Thymus (tissue), 14 donors: ENCODE measurements around the gene TRPV6. TPM values are rescaled to one million over a fixed set of nuclear protein-coding genes. Genes with fewer than 3 reads are reported as not detected.

Experiments
- DNase-seq, 9 donors: peaks; one replicate each; pipeline ENCODE4 v3.0.0-alpha.2; 2013; ENCODE audit warnings: low spot score in 9 of 9, low read depth in 6 of 9, missing footprints in 1 of 9
- H3K27ac ChIP-seq, 2 donors: one replicate each; pipeline ENCODE4 v1.5.1; 2013; ENCODE audit warnings: control low read depth in 1 of 2, low read depth in 1 of 2, low read length in 1 of 2, mild to moderate bottlenecking in 1 of 2, moderate library complexity in 1 of 2
- H3K27me3 ChIP-seq, 2 donors: one replicate each; pipeline ENCODE4 v1.5.1; 2013; ENCODE audit warnings: low read length in 1 of 2; ENCODE audit not compliant: control insufficient read depth in 2 of 2, insufficient read depth in 1 of 2
- H3K36me3 ChIP-seq, 2 donors: one replicate each; pipeline ENCODE4 v1.5.1; 2013; ENCODE audit warnings: low read length in 1 of 2, mild to moderate bottlenecking in 1 of 2, moderate library complexity in 1 of 2; ENCODE audit not compliant: control insufficient read depth in 2 of 2, insufficient read depth in 2 of 2
- H3K4me1 ChIP-seq, 2 donors: one replicate each; pipeline ENCODE4 v1.5.1; 2013; ENCODE audit warnings: low read length in 2 of 2; ENCODE audit not compliant: control insufficient read depth in 2 of 2, insufficient read depth in 2 of 2
- H3K4me3 ChIP-seq, 2 donors: one replicate each; pipeline ENCODE4 v1.5.1; 2013; ENCODE audit warnings: low read length in 2 of 2, control low read depth in 1 of 2, mild to moderate bottlenecking in 1 of 2
- H3K9me3 ChIP-seq, 2 donors: one replicate each; pipeline ENCODE4 v1.5.1; 2013; ENCODE audit warnings: low read length in 1 of 2, mild to moderate bottlenecking in 1 of 2; ENCODE audit not compliant: control insufficient read depth in 2 of 2, insufficient read depth in 1 of 2
- WGBS: extraction: QIAGEN DNeasy Blood & Tissue Kit; methylation state at CpG from one replicate; pipeline ENCODE4 v1.1.7; 2013; 5-methylcytosine and 5-hydroxymethylcytosine counted together
- long read RNA-seq, 10 donors: transcript quantifications; one replicate each; lab custom pipeline, GENCODE V29; 2026
- polyA plus RNA-seq: library from polyadenylated mRNA; stranded (reverse); fragments of 200-250 nt; gene quantifications from one replicate; pipeline ENCODE4 v1.2.3, GENCODE V29; 2013
- total RNA-seq: library from RNA; stranded (reverse); fragments of 120-200 nt; gene quantifications from one replicate; pipeline ENCODE4 v1.2.4, GENCODE V29; 2013
- donor health status: healthy.

TRPV6 gene
- total RNA-seq (0.24 TPM), polyA plus RNA-seq (1.1 TPM)
- long read RNA-seq, donor 1: 0 reads
- long read RNA-seq, donor 2: 0 reads
- long read RNA-seq, donor 3: 0 reads
- long read RNA-seq, donor 4: 0 reads
- long read RNA-seq, donor 5, partial matches to known transcripts: 0 of 1 reads
- long read RNA-seq, donor 5, other reads (novel, unspliced or antisense): 0 of 1 reads
- long read RNA-seq, donor 6: 0 reads
- long read RNA-seq, donor 7: 0 reads
- long read RNA-seq, donor 8: 0 reads
- long read RNA-seq, donor 9: 0 reads
- long read RNA-seq, donor 10: 0 reads

GRCh38 chr7:142885311-142886230 lies at the start of gene TRPV6:
Gene TRPV6 (minus strand): TSS chr7:142885745.
- Histone ChIP-seq H3K4me1 (peaks cover 0 to 5% of the 10 kb centered on the region in 2 donors), H3K4me3 (no peak within 1 kb of the TSS), H3K9me3 (no peaks in the 10 kb centered on the region), H3K36me3 (no peaks in the 10 kb centered on the region), H3K27me3 (no peaks in the 10 kb centered on the region), H3K27ac (no peak within 1 kb of the TSS)
- DNase-seq: no peak
- 93% methylated on average over 16 of the region's 16 CpGs for WGBS

GRCh38 chr7:142934056-142934455 lies 48.5 kb upstream of the TRPV6 start:
- WGBS: 91% methylated on average over 12 of the region's 12 CpGs
- DNase-seq: no peak

GRCh38 chr7:142933624-142934023 lies 48.1 kb upstream of the TRPV6 start, which contains the start of gene TRPV5:
Gene TRPV5 (minus strand): TSS chr7:142933746. CDS start chr7:142933459, 287 bp downstream.
- DNase-seq: peak in 4 of 9 donors; percentile 9 to 35 (median 12)
- H3K36me3 ChIP-seq: no peaks in the 10 kb centered on the region
- H3K27ac ChIP-seq: no peak within 1 kb of the TSS
- 34% methylated on average over 4 of the region's 4 CpGs for WGBS
- H3K9me3 ChIP-seq: no peaks in the 10 kb centered on the region
- no peak within 1 kb of the TSS for H3K4me3 ChIP-seq
- peaks cover 0 to 26% of the 10 kb centered on the region in 2 donors for H3K4me1 ChIP-seq
- no peaks in the 10 kb centered on the region for H3K27me3 ChIP-seq

More at GRCh38 chr7:142934056-142934455, 48.5 kb upstream of the TRPV6 start:
- Histone ChIP-seq H3K36me3 (no peaks in the 10 kb centered on the region), H3K27me3 (no peaks in the 10 kb centered on the region), H3K27ac (no peak overlapping the region), H3K4me3 (no peak overlapping the region), H3K9me3 (no peaks in the 10 kb centered on the region), H3K4me1 (peaks cover 0 to 26% of the 10 kb centered on the region in 2 donors)

- 82% methylated on average over 7 of the region's 7 CpGs for WGBS
- no peak for DNase-seq
Measured at GRCh38 chr7:142933092-142933475, 47.5 kb upstream of the TRPV6 start.

GRCh38 chr7:142932386-142933091 lies 47.0 kb upstream of the TRPV6 start:
- H3K4me1 ChIP-seq: peaks cover 0 to 26% of the 10 kb centered on the region in 2 donors
- no peaks in the 10 kb centered on the region for H3K27me3 ChIP-seq
- H3K27ac ChIP-seq: no peak overlapping the region
- no peak overlapping the region for H3K4me3 ChIP-seq
- no peaks in the 10 kb centered on the region for H3K9me3 ChIP-seq
- whole genome bisulfite sequencing: 77% methylated on average over 5 of the region's 5 CpGs
- no peaks in the 10 kb centered on the region for H3K36me3 ChIP-seq
- no peak for DNase-seq

More at GRCh38 chr7:142933092-142933475, 47.5 kb upstream of the TRPV6 start:
- H3K27me3 ChIP-seq: no peaks in the 10 kb centered on the region
- H3K4me3 ChIP-seq: no peak overlapping the region
- H3K9me3 ChIP-seq: no peaks in the 10 kb centered on the region
- H3K36me3 ChIP-seq: no peaks in the 10 kb centered on the region
- H3K27ac ChIP-seq: no peak overlapping the region
- H3K4me1 ChIP-seq: peaks cover 0 to 26% of the 10 kb centered on the region in 2 donors

- no peaks in the 10 kb centered on the region for H3K36me3 ChIP-seq
- no peak for DNase-seq
- no peak overlapping the region for H3K27ac ChIP-seq
- no peak overlapping the region for H3K4me3 ChIP-seq
- no peaks in the 10 kb centered on the region for H3K9me3 ChIP-seq
- no peaks in the 10 kb centered on the region for H3K27me3 ChIP-seq
- 96% methylated on average over 11 of the region's 11 CpGs for WGBS
- peaks cover 0 to 18% of the 10 kb centered on the region in 2 donors for H3K4me1 ChIP-seq
Measured at GRCh38 chr7:142930126-142930730, 44.7 kb upstream of the TRPV6 start.

GRCh38 chr7:142927949-142928348 lies 42.4 kb upstream of the TRPV6 start:
- Histone ChIP-seq H3K4me1 (peaks cover 0 to 5% of the 10 kb centered on the region in 2 donors), H3K4me3 (no peak overlapping the region), H3K36me3 (no peaks in the 10 kb centered on the region), H3K27ac (no peak overlapping the region), H3K27me3 (no peaks in the 10 kb centered on the region), H3K9me3 (no peaks in the 10 kb centered on the region)
- 92% methylated on average over 8 of the region's 8 CpGs for WGBS
- DNase-seq: no peak

GRCh38 chr7:142927085-142927745 lies 41.7 kb upstream of the TRPV6 start:
- DNase-seq: no peak
- H3K4me3 ChIP-seq: no peak overlapping the region
- H3K27ac ChIP-seq: no peak overlapping the region
- 86% methylated on average over 7 of the region's 7 CpGs for WGBS
- no peaks in the 10 kb centered on the region for H3K4me1 ChIP-seq
- H3K36me3 ChIP-seq: no peaks in the 10 kb centered on the region
- H3K27me3 ChIP-seq: no peaks in the 10 kb centered on the region
- no peaks in the 10 kb centered on the region for H3K9me3 ChIP-seq
